NCI-H524 (cell line): ENCODE results near the gene TMEM145.
"Not testable (repeated sequence)": the region's sequence is repeated elsewhere in the genome, so short reads cannot be mapped to it uniquely, and the experiment has no call there.

Experiments used
- DNase-seq, 2 experiments: peaks; one replicate each; lab custom pipeline; 2025; lab: John Stamatoyannopoulos, UW

Gene TMEM145

DNA sequence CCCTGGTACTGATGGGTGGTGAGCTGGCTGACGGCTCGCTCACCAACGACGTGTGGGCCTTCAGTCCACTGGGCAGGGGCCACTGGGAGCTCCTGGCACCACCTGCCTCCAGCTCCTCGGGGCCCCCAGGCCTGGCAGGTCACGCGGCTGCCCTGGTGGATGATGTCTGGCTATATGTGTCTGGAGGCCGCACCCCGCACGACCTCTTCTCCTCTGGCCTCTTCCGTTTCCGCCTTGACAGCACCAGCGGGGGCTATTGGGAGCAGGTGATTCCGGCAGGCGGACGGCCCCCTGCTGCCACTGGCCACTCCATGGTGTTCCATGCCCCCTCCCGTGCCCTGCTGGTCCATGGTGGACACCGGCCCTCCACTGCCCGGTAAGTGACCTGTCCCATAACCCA, 22.9 kb downstream of the TMEM145 start:
- no peak for DNase-seq

DNA sequence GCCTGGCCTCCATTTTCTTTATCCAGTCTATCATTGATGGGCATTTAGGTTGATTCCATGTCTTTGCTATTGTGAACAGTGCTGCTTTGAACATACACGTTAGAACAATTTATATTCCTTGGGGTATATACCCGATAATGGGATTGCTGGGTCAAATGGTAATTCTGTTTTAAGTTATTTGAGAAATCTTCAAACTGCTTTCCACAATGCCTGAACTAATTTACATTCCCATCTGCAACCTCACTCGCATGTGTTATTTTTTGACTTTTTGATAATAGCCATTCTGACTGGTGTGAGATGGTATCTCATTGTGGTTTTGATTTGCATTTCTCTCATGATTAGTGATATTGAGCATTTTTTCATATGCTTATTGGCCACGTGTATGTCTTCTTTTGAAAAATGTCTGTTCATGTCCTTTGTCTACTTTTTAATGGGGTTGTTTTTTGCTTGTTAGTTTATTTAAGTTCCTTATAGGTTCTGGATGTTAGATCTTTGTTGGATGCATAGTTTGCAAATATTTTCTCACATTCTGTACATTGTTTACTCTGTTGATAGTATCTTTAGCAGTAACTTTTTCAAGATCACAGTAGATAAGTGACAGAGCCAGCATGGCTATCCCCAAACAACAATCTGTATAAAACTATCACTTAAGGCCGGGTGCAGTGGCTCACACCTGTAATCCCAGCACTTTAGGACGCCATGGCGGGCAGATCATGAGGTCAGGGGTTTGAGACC, 26.2 kb downstream of the TMEM145 start:
- DNase-seq, result not testable (repeated sequence)

DNA sequence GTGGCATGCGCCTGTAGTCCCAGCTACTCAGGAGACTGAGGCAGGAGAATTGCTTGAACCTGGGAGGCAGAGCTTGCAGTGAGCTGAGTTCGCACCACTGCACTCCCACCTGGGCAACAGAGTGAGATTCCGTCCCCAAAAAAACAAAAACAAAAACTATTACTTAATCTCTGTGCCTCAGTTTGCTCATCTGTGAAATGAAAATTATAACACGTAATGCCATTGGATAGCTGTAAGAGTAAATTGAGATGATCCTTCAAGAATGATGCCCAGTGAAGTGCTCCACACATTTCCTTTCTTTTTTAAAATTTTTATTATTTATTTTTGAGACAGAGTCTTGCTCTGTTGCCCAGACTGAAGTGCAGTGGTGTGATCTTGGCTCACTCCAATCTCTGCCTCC, 26.8 kb downstream of the TMEM145 start:
- DNase-seq, result not testable (repeated sequence)

DNA sequence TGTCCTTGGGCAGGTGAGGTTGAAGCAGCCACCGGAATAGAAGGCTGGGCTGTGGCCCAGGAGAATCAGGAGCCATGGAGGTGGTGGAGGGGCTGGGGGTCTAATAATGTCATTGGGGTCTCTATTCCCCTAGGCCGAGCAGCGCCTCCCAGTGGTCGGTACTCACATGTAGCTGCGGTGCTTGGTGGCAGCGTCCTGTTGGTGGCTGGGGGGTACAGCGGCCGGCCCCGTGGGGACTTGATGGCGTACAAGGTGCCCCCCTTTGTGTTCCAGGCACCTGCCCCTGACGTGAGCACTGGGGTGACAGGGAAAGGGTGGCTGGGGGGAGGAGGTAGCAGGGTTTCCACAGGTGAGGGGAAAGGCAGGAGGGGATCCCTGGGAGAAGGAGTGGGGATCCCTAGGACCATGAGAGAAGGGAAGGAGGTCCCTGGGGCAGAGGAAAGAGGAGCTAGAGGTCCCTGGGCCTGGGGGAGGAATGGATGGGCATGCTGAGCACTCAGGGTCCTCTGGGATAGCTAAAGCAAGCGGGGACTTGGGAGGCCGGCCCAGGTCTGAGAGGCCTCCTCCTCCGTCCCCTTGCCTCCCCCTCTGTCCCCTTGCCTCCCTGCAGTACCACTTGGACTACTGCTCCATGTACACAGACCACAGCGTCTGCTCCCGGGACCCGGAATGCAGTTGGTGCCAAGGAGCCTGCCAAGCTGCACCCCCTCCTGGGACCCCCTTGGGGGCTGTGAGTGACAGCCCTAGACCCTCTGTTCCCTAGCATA, 30.4 kb downstream of the TMEM145 start:
- no peak for DNase-seq

DNA sequence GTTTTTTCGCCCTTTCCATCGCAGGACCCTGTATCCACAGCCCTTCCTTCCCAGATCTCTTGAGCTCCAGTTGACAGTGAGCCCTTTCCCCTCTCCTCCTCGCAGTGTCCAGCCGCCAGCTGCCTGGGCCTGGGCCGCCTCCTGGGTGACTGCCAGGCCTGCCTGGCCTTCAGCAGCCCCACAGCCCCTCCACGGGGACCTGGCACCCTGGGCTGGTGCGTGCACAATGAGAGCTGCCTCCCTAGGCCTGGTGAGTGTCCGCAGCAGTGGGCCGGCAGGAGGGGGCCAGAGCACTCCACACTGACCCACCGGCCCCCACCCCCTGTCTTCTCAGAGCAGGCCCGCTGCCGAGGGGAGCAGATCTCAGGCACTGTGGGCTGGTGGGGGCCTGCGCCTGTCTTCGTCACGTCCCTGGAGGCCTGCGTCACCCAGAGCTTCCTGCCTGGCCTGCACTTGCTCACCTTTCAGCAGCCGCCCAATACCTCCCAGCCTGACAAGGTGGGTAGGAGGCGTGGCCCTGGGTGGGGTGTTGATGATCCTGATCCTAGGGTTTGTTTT, 31.3 kb downstream of the TMEM145 start:
- DNase-seq, result no peak

DNA sequence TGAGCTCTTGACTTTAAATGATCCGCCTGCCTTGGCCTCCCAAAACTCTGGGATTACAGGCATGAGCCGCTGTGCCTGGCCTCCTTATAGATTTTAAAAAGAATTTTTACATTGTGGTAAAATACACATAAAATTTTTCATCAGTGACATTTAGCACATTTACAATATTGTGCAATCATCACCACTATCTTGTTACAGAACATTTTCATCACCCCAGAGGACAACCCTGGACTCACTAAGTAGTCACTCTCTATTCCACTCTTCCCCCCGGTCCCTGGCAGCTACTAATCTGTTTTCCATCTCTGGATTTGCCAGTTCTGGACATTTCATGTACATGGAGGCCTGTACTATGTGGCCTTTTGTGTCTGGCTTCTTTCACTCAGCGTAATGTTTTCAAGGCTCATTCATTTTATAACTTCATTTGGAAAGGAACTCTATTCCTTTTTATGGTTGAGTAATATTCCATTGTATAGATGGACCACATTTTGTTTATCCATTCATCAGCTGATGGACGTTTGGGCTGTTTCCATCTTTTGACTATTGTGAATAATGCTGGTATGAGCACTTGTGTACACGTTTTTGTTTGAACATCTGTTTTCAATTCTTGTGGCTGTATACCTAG, 32.2 kb downstream of the TMEM145 start:
- no peak for DNase-seq

DNA sequence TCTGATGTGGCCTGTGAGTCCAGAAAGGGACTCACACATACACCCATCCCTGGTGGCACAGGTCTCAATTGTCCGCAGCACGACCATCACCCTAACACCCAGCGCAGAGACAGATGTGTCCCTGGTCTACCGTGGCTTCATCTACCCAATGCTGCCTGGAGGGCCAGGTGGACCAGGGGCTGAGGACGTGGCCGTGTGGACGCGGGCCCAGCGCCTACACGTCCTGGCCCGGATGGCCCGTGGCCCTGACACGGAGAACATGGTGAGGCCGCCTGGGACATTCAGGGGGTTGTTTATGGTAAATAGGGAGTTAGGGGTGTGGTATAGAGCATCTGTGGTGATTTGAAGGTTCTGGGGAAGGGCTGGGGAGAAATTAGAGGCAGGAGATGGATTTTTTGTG, 35.1 kb downstream of the TMEM145 start:
- no peak for DNase-seq

DNA sequence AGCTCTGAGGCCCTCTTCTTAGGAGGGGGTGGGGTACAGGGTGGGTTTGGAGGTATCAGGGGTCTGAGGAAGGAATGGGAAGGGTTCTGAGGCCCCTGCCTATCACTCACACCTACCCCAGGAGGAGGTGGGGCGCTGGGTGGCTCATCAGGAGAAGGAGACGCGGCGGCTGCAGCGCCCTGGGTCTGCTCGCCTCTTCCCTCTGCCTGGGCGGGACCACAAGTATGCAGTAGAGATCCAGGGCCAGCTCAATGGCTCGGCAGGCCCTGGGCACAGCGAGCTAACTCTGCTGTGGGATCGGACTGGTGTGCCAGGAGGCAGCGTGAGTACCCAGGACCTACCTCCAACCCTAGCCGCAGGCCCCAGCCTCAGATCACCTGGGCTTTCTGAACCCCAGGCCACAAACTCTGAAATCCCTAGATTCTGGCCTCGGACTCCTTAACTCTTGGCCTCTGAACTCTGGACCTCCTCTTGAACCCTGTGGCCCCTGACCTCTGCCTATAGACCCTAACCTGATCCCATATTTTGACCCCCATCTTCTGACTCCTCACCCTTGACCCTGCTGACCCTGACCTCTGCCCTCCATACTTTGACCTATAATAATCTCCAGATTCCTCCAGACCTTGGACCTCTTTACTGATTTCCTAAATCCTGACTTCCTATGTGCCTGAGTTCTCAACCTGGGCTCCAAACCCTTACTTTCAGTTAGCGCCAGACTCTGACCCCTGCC, 36.4 kb downstream of the TMEM145 start:
- no peak for DNase-seq

DNA sequence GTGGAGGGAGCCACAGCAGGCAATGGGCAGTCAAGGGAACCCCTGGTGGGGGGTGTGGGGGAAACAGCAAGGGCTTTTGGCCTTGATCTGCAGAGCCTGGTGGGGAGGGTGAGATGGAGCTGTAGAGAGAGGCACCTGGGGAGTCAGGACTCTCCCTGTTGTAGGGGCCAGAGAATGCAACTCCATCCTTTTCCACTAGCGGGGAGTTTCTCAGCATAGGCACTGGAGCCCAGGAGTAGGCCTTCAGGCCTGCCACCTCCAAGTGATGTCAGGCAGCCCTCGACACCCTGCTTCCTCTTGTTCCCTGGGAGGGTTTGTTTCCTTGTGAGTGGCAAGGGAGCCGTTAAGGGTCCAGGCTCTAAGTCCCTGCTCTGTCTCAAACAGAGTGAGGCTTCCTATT, 37.3 kb downstream of the TMEM145 start:
- no peak for DNase-seq

DNA sequence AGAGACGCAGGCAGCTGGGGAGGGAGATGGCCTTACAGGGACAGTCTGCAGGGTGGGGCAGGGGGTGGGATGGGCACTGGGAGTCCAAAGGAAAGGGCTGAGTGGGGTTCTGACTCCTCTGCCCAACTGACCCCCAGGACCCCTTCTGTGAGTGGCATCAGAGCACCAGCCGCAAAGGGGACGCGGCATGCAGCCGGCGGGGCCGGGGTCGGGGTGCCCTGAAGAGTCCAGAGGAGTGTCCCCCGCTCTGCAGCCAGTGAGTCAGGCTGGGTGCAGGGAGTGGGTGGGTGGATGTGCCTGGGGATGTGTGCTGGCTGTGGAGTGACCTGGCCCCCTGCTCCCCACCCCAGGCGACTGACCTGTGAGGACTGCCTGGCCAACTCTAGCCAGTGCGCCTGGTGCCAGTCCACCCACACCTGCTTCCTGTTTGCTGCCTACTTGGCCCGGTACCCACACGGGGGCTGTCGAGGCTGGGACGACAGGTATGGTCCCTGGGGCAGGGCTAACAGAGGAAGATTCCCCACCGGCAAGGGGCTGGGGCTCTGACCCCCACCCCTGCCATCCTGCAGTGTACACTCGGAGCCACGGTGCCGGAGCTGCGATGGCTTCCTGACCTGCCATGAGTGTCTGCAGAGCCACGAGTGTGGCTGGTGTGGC, 38.1 kb downstream of the TMEM145 start:
- DNase-seq, result no peak

DNA sequence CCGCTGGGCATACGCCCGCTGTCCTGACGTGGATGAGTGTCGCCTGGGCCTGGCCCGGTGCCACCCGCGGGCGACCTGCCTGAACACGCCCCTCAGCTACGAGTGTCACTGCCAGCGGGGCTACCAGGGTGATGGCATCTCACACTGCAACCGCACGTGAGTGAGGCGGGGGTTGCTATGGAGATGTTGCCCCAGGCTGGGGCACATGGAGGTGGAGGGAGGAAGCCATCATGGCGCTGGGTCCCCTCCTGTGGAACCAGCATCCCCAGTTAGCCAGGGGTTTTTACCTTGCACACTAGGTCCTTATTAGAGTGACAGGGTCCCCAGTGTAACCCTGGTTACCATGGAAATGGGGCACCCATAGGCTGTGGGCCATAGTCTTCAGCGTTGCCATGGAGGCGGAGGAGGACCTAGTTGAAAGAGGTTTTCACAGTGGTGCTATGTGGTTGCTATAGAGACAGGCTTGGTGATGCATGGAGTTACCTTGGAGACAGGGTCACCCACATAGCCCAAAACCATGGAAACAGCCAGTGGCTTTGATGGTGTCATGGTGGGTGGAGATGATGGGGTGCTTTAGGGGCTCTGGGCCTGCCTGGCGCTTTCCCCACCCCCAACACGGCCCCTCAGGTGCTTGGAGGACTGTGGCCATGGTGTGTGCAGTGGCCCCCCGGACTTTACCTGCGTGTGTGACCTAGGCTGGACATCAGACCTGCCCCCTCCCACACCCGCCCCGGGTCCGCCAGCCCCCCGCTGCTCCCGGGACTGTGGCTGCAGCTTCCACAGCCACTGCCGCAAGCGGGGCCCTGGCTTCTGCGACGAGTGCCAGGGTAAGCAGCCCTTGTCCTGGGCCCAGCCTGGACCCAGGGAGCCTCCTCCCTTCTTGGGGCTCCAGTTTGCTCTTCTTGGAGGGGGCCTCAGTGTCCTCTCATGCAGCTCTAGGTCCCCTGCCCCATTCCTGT, 39.5 kb downstream of the TMEM145 start:
- DNase-seq, result no peak

DNA sequence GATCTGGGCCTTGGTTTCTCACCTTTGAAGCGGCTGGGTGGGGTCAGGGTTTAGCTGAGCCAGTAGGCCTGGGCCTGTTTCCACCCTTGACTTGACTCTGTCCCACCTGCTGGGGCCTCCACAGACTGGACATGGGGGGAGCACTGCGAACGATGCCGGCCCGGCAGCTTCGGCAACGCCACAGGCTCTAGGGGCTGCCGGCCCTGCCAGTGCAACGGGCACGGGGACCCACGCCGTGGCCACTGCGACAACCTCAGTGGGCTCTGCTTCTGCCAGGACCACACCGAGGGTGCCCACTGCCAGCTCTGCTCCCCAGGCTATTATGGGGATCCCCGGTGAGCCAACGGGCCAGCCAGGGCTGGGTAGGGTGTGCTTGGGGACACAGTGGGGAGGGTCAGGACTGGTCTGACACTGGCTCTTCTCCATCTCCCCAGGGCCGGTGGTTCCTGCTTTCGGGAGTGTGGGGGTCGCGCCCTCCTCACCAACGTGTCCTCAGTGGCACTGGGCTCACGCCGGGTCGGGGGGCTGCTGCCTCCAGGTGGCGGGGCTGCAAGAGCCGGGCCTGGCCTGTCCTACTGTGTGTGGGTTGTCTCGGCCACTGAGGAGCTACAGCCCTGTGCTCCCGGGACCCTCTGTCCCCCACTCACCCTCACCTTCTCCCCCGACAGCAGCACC, 40.4 kb downstream of the TMEM145 start:
- no peak for DNase-seq

DNA sequence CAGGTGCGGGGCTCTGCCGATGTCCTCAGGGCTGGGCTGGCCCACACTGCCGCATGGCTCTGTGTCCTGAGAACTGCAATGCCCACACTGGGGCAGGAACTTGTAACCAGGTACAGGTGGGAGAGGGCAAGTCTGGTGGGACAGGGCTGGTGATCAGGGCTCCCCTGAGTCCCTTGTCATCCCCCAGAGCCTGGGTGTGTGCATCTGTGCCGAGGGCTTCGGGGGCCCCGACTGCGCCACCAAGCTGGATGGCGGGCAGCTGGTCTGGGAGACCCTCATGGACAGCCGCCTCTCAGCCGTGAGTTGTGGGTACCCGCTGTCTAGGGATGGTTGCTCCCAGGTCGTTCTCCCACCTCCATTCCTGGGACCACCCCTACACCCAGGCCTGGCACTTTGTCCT, 42.8 kb downstream of the TMEM145 start:
- DNase-seq, result no peak

DNA sequence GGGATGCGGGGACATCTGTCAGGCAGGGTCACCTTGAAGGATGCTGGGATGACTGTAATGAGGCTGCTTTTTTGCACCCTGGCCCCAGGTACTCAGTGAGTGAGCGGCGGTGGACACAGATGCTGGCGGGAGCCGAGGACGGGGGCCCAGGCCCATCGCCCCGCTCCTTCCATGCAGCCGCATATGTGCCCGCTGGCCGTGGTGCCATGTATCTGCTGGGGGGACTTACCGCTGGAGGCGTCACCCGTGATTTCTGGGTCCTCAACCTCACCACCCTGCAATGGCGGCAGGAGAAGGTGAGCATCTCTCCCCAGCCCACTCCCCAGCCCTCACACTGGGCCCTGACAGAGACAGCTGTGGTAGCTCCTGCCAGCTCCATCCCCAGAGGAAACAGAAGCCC, 43.6 kb downstream of the TMEM145 start:
- no peak for DNase-seq

DNA sequence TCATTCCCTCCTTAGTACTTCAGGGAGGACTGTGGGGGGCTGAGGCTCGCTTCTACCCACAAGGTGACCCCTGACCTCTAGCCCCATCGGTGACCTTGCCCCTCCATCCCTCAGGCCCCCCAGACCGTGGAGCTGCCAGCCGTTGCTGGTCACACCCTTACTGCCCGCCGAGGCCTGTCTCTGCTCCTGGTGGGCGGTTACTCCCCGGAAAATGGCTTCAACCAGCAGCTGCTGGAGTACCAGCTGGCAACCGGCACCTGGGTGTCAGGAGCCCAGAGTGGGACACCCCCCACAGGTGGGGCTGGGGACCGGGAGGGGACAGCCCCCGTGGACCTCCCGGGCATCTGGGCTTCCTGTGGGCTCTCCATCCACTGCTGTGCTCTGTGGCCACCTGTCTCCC, 44.2 kb downstream of the TMEM145 start:
- DNase-seq, result no peak

DNA sequence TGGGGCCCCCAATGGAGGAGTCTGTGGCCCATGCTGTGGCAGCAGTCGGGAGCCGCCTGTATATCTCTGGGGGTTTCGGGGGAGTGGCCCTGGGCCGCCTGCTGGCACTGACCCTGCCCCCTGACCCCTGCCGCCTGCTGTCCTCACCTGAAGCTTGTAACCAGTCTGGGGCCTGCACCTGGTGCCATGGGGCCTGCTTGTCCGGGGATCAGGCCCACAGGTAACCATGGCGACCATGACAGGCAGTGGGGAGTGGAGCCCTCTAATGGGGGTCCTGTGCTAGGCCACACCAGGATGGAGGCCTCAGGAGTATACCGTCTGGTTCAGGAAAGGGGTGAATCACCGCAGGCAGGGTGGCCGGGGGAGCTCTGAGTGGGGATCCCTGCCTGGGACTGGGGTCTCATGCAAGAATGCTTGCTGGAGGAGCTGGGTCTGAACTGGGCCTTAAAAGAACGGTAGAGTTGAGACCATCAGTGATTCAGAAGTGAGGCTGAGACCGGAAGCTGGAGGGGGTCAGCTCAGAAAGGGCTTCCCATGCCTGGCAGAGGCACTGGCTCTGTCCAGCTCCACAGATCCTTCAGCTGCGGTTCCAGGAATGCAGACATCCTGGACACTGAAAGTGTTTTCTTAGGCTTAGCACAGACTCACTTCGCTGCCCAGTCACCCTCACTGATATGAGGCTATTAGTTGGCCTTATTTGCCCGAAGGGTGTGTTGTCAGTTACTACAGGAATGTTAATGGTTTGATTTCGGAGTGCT, 47.9 kb downstream of the TMEM145 start:
- DNase-seq, result peak in 1 of 2 experiments; percentile 32

DNA sequence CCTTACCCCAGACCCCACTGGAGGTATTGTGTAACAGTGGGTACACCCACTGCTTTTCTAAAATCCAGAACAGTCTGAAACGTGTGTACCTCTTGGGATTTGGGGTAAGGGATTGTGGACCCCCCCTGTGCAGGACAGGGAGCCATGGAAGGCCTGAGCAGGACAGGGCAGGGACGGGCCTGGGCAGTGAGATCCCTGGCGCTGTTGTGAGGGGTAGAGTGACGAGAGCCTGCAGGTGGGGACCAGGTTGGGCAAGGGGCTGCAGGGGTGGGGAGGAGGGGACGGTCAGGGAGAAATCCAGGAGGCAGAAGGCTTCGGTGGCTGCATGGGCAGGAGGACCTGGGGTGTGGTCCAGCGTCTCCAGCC, 48.4 kb downstream of the TMEM145 start:
- no peak for DNase-seq

DNA sequence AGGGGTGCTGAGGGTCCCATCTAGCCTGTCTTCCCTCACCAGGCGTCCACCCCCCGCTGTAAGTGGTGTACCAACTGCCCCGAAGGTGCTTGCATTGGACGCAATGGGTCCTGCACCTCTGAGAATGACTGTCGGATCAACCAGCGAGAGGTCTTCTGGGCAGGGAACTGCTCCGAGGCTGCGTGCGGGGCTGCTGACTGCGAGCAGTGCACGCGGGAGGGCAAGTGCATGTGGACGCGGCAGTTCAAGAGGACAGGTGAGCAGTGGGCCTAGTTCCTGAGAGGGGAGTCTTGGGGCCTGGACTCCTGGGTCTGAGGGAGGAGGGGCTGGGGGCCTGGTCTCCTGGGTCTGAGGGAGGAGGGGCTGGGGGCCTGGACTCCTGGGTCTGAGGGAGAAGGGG, 49.2 kb downstream of the TMEM145 start:
- DNase-seq, result no peak

DNA sequence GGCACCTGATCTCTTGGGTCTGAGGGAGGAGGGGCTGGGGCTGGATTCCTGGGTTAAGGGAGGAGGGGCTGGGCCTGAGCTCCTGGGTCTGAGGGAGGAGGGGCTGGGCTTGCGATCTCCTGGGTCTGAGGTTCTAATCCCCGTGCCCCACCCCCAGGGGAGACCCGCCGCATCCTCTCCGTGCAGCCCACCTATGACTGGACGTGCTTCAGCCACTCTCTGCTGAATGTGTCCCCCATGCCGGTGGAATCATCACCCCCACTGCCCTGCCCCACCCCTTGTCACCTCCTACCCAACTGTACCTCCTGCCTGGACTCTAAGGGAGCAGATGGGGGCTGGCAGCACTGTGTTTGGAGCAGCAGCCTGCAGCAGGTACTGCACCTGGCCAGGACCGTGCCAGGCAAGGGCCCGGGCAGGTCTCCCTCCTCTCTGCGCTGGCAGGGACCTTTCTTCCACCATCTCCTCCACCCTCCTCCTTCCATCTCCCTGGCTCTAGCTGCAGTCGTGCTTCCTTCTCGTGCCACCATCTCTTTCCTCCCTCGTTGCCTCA, 49.9 kb downstream of the TMEM145 start:
- DNase-seq, result no peak
